Stomach (tissue), 4 donors: ENCODE measurements around the gene ECHDC1.

Experiments
- CTCF ChIP-seq, 7 experiments: fragments of 450-650 bp in 4 of 7; fragments of 200-600 bp in 3 of 7; sonication (generic) in 3 of 7; IDR thresholded peaks; one replicate each; pipeline ENCODE4 v1.5.1; 2016 to 2019; ENCODE audit warnings: antibody characterized with exemption in 7 of 7, control low read depth in 2 of 7, mild to moderate bottlenecking in 1 of 7
- EP300 ChIP-seq: sonication (generic); formaldehyde crosslinking; IDR thresholded peaks from one replicate; pipeline ENCODE4 v1.6.1; 2017; ENCODE audit warnings: antibody characterized with exemption

DNA sequence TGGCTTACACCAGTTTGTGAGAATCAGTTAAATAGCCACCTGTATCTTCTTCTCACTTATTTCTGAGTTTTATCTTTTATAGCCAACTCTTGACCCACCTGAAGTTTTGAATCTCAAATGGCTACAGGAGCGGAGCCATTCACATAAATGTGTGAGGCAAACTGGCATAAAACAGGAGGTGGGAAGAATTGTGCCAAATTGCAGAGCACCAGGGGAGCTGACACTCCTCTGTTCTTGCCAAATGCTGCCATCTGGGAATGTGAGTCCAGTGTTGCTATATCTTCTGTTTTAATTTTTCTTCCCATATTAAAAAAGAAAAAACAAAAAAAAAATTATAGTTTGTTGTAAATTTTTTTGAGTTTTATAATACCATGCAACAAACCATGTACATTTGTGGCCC is 93.8 kb downstream of the ECHDC1 start:
- TF ChIP-seq EP300: no peak
- TF ChIP-seq CTCF (IDR thresholded peaks at IDR 0.05): no peak
